ENCODE results near the gene SYNE1. TPM values are rescaled to one million over a fixed set of nuclear protein-coding genes. Genes with fewer than 3 reads are reported as not detected.

Gene SYNE1, protein sequence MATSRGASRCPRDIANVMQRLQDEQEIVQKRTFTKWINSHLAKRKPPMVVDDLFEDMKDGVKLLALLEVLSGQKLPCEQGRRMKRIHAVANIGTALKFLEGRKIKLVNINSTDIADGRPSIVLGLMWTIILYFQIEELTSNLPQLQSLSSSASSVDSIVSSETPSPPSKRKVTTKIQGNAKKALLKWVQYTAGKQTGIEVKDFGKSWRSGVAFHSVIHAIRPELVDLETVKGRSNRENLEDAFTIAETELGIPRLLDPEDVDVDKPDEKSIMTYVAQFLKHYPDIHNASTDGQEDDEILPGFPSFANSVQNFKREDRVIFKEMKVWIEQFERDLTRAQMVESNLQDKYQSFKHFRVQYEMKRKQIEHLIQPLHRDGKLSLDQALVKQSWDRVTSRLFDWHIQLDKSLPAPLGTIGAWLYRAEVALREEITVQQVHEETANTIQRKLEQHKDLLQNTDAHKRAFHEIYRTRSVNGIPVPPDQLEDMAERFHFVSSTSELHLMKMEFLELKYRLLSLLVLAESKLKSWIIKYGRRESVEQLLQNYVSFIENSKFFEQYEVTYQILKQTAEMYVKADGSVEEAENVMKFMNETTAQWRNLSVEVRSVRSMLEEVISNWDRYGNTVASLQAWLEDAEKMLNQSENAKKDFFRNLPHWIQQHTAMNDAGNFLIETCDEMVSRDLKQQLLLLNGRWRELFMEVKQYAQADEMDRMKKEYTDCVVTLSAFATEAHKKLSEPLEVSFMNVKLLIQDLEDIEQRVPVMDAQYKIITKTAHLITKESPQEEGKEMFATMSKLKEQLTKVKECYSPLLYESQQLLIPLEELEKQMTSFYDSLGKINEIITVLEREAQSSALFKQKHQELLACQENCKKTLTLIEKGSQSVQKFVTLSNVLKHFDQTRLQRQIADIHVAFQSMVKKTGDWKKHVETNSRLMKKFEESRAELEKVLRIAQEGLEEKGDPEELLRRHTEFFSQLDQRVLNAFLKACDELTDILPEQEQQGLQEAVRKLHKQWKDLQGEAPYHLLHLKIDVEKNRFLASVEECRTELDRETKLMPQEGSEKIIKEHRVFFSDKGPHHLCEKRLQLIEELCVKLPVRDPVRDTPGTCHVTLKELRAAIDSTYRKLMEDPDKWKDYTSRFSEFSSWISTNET (N-terminal part only)
- 40.1 and 69.7 TPM in 2 replicates for total RNA-seq

DNA sequence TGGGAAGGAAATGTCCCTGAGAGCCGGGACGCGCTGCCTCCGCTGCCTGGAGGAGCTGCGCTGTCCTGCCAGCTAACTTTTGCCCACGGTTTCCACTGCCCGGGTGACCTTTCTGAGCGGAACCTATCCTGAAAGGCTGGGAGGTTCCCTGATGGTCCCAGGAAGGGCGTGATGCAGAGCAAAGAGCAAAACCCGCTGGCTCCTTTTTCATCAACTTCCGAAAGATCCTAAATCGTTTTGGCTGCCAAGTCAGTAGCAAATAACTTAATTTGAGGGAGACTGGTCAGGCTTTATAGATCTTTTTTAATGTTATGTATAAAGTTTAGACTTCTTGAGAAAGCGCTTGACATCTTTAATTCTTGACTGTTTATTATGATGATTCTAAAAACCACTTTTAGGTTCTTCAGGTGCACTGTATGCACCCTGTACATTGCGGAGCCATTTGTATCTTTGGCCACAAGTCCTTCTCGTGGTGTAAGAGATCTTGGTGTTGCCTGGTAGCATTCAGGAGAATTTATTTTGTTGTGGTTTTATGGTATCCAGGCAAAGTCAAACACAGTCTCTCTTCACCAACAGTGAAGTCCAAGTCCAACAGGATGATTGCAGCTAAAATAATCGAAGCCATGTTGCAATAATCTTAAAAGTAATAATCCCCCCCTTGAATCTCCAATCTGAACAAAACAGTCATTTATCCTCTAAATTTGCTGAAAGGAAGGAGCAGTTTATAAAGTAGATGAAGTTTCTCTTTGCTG lies at the start of gene SYNE1:
Gene SYNE1, minus strand, starts transcription at position 67 of the 752 bp plus-strand sequence. CDS start 9,031 bp downstream, outside the sequence.

Other genes starting within 250 kb of the SYNE1 start
- 144 and 192 TPM in 2 replicates for gene MYCT1, start 60.5 kb upstream of the SYNE1 start, total RNA-seq
- 0.33 and 1.4 TPM in 2 replicates for gene VIP, start 113.4 kb upstream of the SYNE1 start, total RNA-seq

Data from dermis lymphatic vessel endothelial cell (primary cell).